ENCODE data around the gene FOXN3.

FOXN3 gene

GRCh38 chr14:89179891-89180404 lies 237.1 kb downstream of the FOXN3 start:
- Histone ChIP-seq H3K36me3 (ENCODE audit: control insufficient read depth in 2 of 2, insufficient read depth in 2 of 2, low read length in 2 of 2) (peaks cover 7 to 11% of the 10 kb centered on the region in 2 donors), H3K4me1 (ENCODE audit: control insufficient read depth, insufficient read depth, low read length) (peaks cover 25% of the 10 kb centered on the region), H3K27ac (ENCODE audit: low read length) (no peak overlapping the region), H3K9me3 (ENCODE audit: control insufficient read depth in 2 of 2, low read length in 2 of 2) (no peaks in the 10 kb centered on the region), H3K4me3 (ENCODE audit: low read length in 2 of 2) (no peak overlapping the region), H3K27me3 (ENCODE audit: control insufficient read depth in 1 of 2, insufficient read depth in 2 of 2, low read length in 2 of 2) (no peaks in the 10 kb centered on the region), H3K9ac (ENCODE audit: low read length in 2 of 2) (no peak overlapping the region)

- no peak overlapping the region for H3K4me3 ChIP-seq (ENCODE audit: low read length in 2 of 2)
- no peak overlapping the region for H3K27ac ChIP-seq (ENCODE audit: low read length)
- no peaks in the 10 kb centered on the region for H3K9me3 ChIP-seq (ENCODE audit: control insufficient read depth in 2 of 2, low read length in 2 of 2)
- H3K9ac ChIP-seq (ENCODE audit: low read length in 2 of 2): no peak overlapping the region
- H3K27me3 ChIP-seq (ENCODE audit: control insufficient read depth in 1 of 2, insufficient read depth in 2 of 2, low read length in 2 of 2): no peaks in the 10 kb centered on the region
- peaks cover 25% of the 10 kb centered on the region for H3K4me1 ChIP-seq (ENCODE audit: control insufficient read depth, insufficient read depth, low read length)
- peaks cover 8% of the 10 kb centered on the region in 2 donors for H3K36me3 ChIP-seq (ENCODE audit: control insufficient read depth in 2 of 2, insufficient read depth in 2 of 2, low read length in 2 of 2)
These were observed 238.1 kb downstream of the FOXN3 start for GRCh38 chr14:89178800-89179535.

- Histone ChIP-seq H3K27ac (ENCODE audit: low read length) (no peak overlapping the region), H3K36me3 (ENCODE audit: control insufficient read depth in 2 of 2, insufficient read depth in 2 of 2, low read length in 2 of 2) (peaks cover 8% of the 10 kb centered on the region in 2 donors), H3K9ac (ENCODE audit: low read length in 2 of 2) (no peak overlapping the region), H3K9me3 (ENCODE audit: control insufficient read depth in 2 of 2, low read length in 2 of 2) (no peaks in the 10 kb centered on the region), H3K4me1 (ENCODE audit: control insufficient read depth, insufficient read depth, low read length) (peaks cover 25% of the 10 kb centered on the region), H3K4me3 (ENCODE audit: low read length in 2 of 2) (no peak overlapping the region), H3K27me3 (ENCODE audit: control insufficient read depth in 1 of 2, insufficient read depth in 2 of 2, low read length in 2 of 2) (no peaks in the 10 kb centered on the region)
These were observed 238.7 kb downstream of the FOXN3 start for GRCh38 chr14:89178376-89178775.

DNA sequence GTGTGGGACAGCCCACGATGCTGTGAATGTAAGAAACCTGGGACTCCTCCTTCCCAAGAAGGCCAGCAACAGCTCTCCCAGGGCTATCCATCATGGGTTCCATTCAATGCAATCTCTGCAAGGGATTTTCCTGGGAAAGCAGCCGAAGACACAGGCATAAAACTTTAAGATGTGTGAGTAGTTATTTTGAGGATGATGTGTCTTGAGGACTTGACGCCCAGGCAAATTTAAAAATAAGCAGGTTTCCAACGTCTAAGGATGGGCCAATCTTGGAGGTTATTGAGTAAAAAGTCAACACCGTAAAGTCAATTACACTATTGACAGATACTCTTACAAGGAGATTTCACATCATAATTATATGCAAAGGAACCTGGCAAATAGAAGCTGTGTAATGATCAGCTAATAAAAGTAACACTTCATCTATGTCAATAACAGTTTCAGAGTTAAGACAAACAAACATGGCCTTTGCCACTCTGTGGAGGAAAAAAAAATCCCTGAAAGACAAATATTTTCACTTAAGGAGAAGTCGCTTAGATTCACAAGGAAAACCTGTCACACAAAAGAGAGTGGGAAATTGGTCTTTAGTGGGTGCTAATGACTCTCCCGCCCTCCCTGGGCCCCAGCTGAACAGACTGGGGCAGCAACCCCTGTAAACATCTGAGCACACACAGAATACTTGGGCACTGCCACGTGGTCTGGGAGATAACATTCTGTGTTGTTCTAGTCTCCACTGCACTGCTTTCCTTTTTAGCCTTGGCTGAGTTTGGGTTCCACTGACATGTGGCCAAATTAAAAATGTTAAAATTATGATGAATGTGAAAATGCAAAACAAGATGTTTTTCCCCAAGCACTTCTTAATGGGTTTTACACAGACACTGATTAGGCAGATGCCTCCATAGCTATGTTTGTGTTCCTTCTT lies 240.9 kb downstream of the FOXN3 start:
- no peak overlapping the region for H3K9ac ChIP-seq (ENCODE audit: low read length in 2 of 2)
- H3K36me3 ChIP-seq (ENCODE audit: control insufficient read depth in 2 of 2, insufficient read depth in 2 of 2, low read length in 2 of 2): peaks cover 8% of the 10 kb centered on the region in 2 donors
- peaks cover 0 to 6% of the 10 kb centered on the region in 2 donors for H3K9me3 ChIP-seq (ENCODE audit: control insufficient read depth in 2 of 2, low read length in 2 of 2)
- H3K27ac ChIP-seq (ENCODE audit: low read length): no peak overlapping the region
- H3K27me3 ChIP-seq (ENCODE audit: control insufficient read depth in 1 of 2, insufficient read depth in 2 of 2, low read length in 2 of 2): no peaks in the 10 kb centered on the region
- H3K4me1 ChIP-seq (ENCODE audit: control insufficient read depth, insufficient read depth, low read length): peaks cover 25% of the 10 kb centered on the region
- H3K4me3 ChIP-seq (ENCODE audit: low read length in 2 of 2): no peak overlapping the region

GRCh38 chr14:89171628-89172027 lies 245.4 kb downstream of the FOXN3 start:
- Histone ChIP-seq H3K9me3 (ENCODE audit: control insufficient read depth in 2 of 2, low read length in 2 of 2) (peaks cover 0 to 8% of the 10 kb centered on the region in 2 donors), H3K4me1 (ENCODE audit: control insufficient read depth, insufficient read depth, low read length) (no peaks in the 10 kb centered on the region), H3K27me3 (ENCODE audit: control insufficient read depth in 1 of 2, insufficient read depth in 2 of 2, low read length in 2 of 2) (no peaks in the 10 kb centered on the region), H3K9ac (ENCODE audit: low read length in 2 of 2) (no peak overlapping the region), H3K4me3 (ENCODE audit: low read length in 2 of 2) (no peak overlapping the region), H3K36me3 (ENCODE audit: control insufficient read depth in 2 of 2, insufficient read depth in 2 of 2, low read length in 2 of 2) (peaks cover 6 to 8% of the 10 kb centered on the region in 2 donors), H3K27ac (ENCODE audit: low read length) (no peak overlapping the region)

GRCh38 chr14:89171168-89171567 lies 245.9 kb downstream of the FOXN3 start:
- no peak overlapping the region for H3K9ac ChIP-seq (ENCODE audit: low read length in 2 of 2)
- H3K27me3 ChIP-seq (ENCODE audit: control insufficient read depth in 1 of 2, insufficient read depth in 2 of 2, low read length in 2 of 2): no peaks in the 10 kb centered on the region
- H3K4me3 ChIP-seq (ENCODE audit: low read length in 2 of 2): no peak overlapping the region
- no peaks in the 10 kb centered on the region for H3K4me1 ChIP-seq (ENCODE audit: control insufficient read depth, insufficient read depth, low read length)
- H3K9me3 ChIP-seq (ENCODE audit: control insufficient read depth in 2 of 2, low read length in 2 of 2): peaks cover 0 to 8% of the 10 kb centered on the region in 2 donors
- peaks cover 6 to 8% of the 10 kb centered on the region in 2 donors for H3K36me3 ChIP-seq (ENCODE audit: control insufficient read depth in 2 of 2, insufficient read depth in 2 of 2, low read length in 2 of 2)
- H3K27ac ChIP-seq (ENCODE audit: low read length): no peak overlapping the region

GRCh38 chr14:89167705-89168104 lies 249.3 kb downstream of the FOXN3 start:
- H3K27ac ChIP-seq (ENCODE audit: low read length): no peak overlapping the region
- H3K4me1 ChIP-seq (ENCODE audit: control insufficient read depth, insufficient read depth, low read length): peaks cover 7% of the 10 kb centered on the region
- H3K27me3 ChIP-seq (ENCODE audit: control insufficient read depth in 1 of 2, insufficient read depth in 2 of 2, low read length in 2 of 2): no peaks in the 10 kb centered on the region
- H3K9ac ChIP-seq (ENCODE audit: low read length in 2 of 2): no peak overlapping the region
- H3K36me3 ChIP-seq (ENCODE audit: control insufficient read depth in 2 of 2, insufficient read depth in 2 of 2, low read length in 2 of 2): peaks cover 0 to 4% of the 10 kb centered on the region in 2 donors
- H3K9me3 ChIP-seq (ENCODE audit: control insufficient read depth in 2 of 2, low read length in 2 of 2): peaks cover 0 to 8% of the 10 kb centered on the region in 2 donors
- H3K4me3 ChIP-seq (ENCODE audit: low read length in 2 of 2): no peak overlapping the region

GRCh38 chr14:89166633-89167032 lies 250.4 kb downstream of the FOXN3 start:
- H3K36me3 ChIP-seq (ENCODE audit: control insufficient read depth in 2 of 2, insufficient read depth in 2 of 2, low read length in 2 of 2): peaks cover 9 to 11% of the 10 kb centered on the region in 2 donors
- no peak overlapping the region for H3K9ac ChIP-seq (ENCODE audit: low read length in 2 of 2)
- H3K9me3 ChIP-seq (ENCODE audit: control insufficient read depth in 2 of 2, low read length in 2 of 2): peaks cover 0 to 2% of the 10 kb centered on the region in 2 donors
- peaks cover 7% of the 10 kb centered on the region for H3K4me1 ChIP-seq (ENCODE audit: control insufficient read depth, insufficient read depth, low read length)
- no peaks in the 10 kb centered on the region for H3K27me3 ChIP-seq (ENCODE audit: control insufficient read depth in 1 of 2, insufficient read depth in 2 of 2, low read length in 2 of 2)
- no peak overlapping the region for H3K4me3 ChIP-seq (ENCODE audit: low read length in 2 of 2)
- H3K27ac ChIP-seq (ENCODE audit: low read length): no peak overlapping the region

DNA sequence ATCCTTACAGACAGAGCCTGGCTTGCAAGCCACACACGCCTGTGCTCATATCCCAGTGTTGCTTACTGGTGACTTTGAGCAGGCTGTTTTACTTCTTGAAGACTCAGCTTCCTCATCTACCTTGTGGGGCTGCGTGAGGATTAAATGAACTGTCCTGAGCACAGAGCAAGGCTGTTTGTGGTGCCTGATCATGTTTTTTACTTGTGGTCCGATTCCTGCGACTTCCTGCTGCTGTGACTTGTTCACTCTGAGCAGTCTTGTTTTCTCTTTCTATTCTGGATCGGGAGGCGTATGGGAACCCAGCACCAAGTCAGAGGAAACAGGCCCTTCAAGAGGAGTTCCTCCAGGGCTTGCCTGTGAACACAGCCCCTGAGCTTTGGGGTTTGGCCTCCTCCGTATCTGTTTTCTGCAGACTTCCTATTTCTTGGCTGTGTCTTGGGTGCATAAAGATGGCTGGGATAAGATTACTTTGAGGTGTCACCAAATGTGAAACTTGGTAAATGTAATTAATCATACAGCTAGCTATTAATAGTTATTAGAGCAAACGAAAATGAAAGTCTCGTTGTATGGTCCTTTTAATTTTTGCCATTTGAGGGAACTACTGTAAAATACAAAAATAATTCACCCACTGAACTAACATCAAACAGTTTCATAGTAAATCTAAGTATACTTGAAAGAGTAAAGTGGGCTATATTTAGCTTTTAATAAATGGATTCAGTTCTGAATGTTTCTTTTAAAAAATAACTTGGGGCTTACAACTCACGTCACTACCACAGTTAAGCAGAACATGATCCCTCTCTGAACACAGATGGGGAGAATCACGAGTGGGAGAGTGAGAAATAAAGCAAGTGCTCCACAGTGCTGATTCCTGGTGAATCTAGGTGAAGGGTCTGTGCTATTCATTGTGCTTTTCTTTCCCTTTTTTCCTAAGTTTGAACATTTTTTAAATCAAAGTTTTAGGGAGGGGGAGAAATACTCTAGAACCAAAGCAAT lies 251.5 kb downstream of the FOXN3 start:
- Histone ChIP-seq H3K27me3 (ENCODE audit: control insufficient read depth in 1 of 2, insufficient read depth in 2 of 2, low read length in 2 of 2) (no peaks in the 10 kb centered on the region), H3K9me3 (ENCODE audit: control insufficient read depth in 2 of 2, low read length in 2 of 2) (peaks cover 0 to 2% of the 10 kb centered on the region in 2 donors), H3K4me3 (ENCODE audit: low read length in 2 of 2) (peak overlapping the region; percentile 40 to 65), H3K36me3 (ENCODE audit: control insufficient read depth in 2 of 2, insufficient read depth in 2 of 2, low read length in 2 of 2) (peaks cover 12 to 15% of the 10 kb centered on the region in 2 donors), H3K4me1 (ENCODE audit: control insufficient read depth, insufficient read depth, low read length) (peaks cover 7% of the 10 kb centered on the region), H3K27ac (ENCODE audit: low read length) (peak overlapping the region; percentile 31), H3K9ac (ENCODE audit: low read length in 2 of 2) (peak overlapping the region; percentile 37 to 65)
